Neural cell (in vitro differentiated cells): ENCODE results near the gene HSBP1L1. TPM values are rescaled to one million over a fixed set of nuclear protein-coding genes. Genes with fewer than 3 reads are reported as not detected.

Source experiments
- H2AFZ ChIP-seq: fragments of 200-600, 300-800 bp; sonication (generic), shearing (Covaris generic); 2 replicates; pipeline ENCODE4 v1.6.0; 2014; ENCODE audit warnings: low read depth, mild to moderate bottlenecking, antibody characterized with exemption, low read length, moderate library complexity
- H3F3A ChIP-seq: fragments of 200-600 bp; shearing (Covaris generic); 2 replicates; pipeline ENCODE4 v1.6.1; 2016; ENCODE audit warnings: mild to moderate bottlenecking, moderate library complexity, mixed read lengths, antibody characterized with exemption, low read length; ENCODE audit not compliant: insufficient read depth, poor library complexity, severe bottlenecking
- H3K27ac ChIP-seq: fragments of 200-600, 300-800 bp; sonication (generic), shearing (Covaris generic); 2 replicates; pipeline ENCODE4 v1.5.1; 2014; ENCODE audit warnings: mild to moderate bottlenecking, low read length, moderate library complexity
- H3K27me3 ChIP-seq: fragments of 300-800, 200-600 bp; sonication (generic), shearing (Covaris generic); 2 replicates; pipeline ENCODE4 v1.6.0; 2014; ENCODE audit warnings: mild to moderate bottlenecking, low read depth, low read length, moderate library complexity; ENCODE audit not compliant: insufficient read depth
- H3K36me3 ChIP-seq: fragments of 300-800, 200-600 bp; sonication (generic), shearing (Covaris generic); 2 replicates; pipeline ENCODE4 v1.5.1; 2014; ENCODE audit warnings: mild to moderate bottlenecking, antibody characterized with exemption, low read length, moderate library complexity; ENCODE audit not compliant: insufficient read depth
- H3K4me2 ChIP-seq: fragments of 300-800, 200-600 bp; sonication (generic), shearing (Covaris generic); 2 replicates; pipeline ENCODE4 v1.6.0; 2014; ENCODE audit warnings: mild to moderate bottlenecking, low read length
- H3K4me3 ChIP-seq: fragments of 300-800, 200-600 bp; sonication (generic), shearing (Covaris generic); 2 replicates; pipeline ENCODE4 v1.5.1; 2014; ENCODE audit warnings: mild to moderate bottlenecking, low read length, moderate library complexity
- H3K79me2 ChIP-seq: fragments of 200-600 bp; shearing (Covaris generic); replicated peaks from 2 replicates; pipeline ENCODE4 v1.6.0; 2014; ENCODE audit warnings: mild to moderate bottlenecking, low read length, moderate library complexity; ENCODE audit not compliant: insufficient read depth
- H3K9ac ChIP-seq: fragments of 300-800, 200-600 bp; sonication (generic), shearing (Covaris generic); 2 replicates; pipeline ENCODE4 v1.6.1; 2016; ENCODE audit warnings: mild to moderate bottlenecking, low read length, mixed read lengths
- H3K9me2 ChIP-seq: fragments of 200-600 bp; shearing (Covaris generic); 2 replicates; pipeline ENCODE4 v1.6.1; 2016; ENCODE audit warnings: mild to moderate bottlenecking, low read length, mixed read lengths; ENCODE audit not compliant: insufficient read depth
- H3K9me3 ChIP-seq: fragments of 200-600, 300-800 bp; sonication (generic), shearing (Covaris generic); 2 replicates; pipeline ENCODE4 v1.6.1; 2016; ENCODE audit warnings: mild to moderate bottlenecking, mixed run types, low read length, moderate library complexity, mixed read lengths
- H4K20me1 ChIP-seq: fragments of 200-600 bp; shearing (Covaris generic); 2 replicates; pipeline ENCODE4 v1.6.1; 2016; ENCODE audit warnings: mild to moderate bottlenecking, mixed run types; ENCODE audit not compliant: insufficient read depth
- EP300 ChIP-seq: fragments of 450-650 bp; conservative IDR thresholded peaks from 2 replicates; pipeline ENCODE4 v1.6.1; 2014; ENCODE audit warnings: antibody characterized with exemption, mild to moderate bottlenecking, moderate library complexity; ENCODE audit not compliant: poor library complexity, severe bottlenecking
- EZH2 ChIP-seq: fragments of 200-600, 300-800 bp; shearing (Covaris generic), sonication (generic); IDR thresholded peaks from 2 replicates; pipeline ENCODE4 v1.6.1; 2014; ENCODE audit warnings: antibody characterized with exemption, low read length, borderline replicate concordance, mild to moderate bottlenecking; ENCODE audit not compliant: insufficient read depth, poor library complexity, severe bottlenecking
- MXI1 ChIP-seq: fragments of 450-650 bp; conservative IDR thresholded peaks from 2 replicates; pipeline ENCODE4 v1.6.1; 2014; ENCODE audit warnings: antibody characterized with exemption, mild to moderate bottlenecking; ENCODE audit not compliant: poor library complexity, severe bottlenecking
- POLR2AphosphoS5 ChIP-seq: IDR thresholded peaks from 2 replicates; pipeline ENCODE4 v1.6.1; 2012
- RAD21 ChIP-seq: fragments of 450-650 bp; conservative IDR thresholded peaks from 2 replicates; pipeline ENCODE4 v1.6.1; 2014; ENCODE audit warnings: antibody characterized with exemption, mild to moderate bottlenecking, moderate library complexity
- SMC3 ChIP-seq: fragments of 450-650 bp; conservative IDR thresholded peaks from 2 replicates; pipeline ENCODE4 v1.6.1; 2014; ENCODE audit warnings: antibody characterized with exemption, mild to moderate bottlenecking, moderate library complexity; ENCODE audit not compliant: poor library complexity
- TAF1 ChIP-seq: IDR thresholded peaks from 2 replicates; pipeline ENCODE4 v1.6.1; 2012; ENCODE audit warnings: low read depth
- polyA plus RNA-seq: library from polyadenylated mRNA; depleted of rRNA; stranded (reverse); fragments of >200 nt; gene quantifications from 2 replicates; pipeline ENCODE4 v1.2.3, GENCODE V29; 2014
- TF ChIP-seq, protein P1 (sequence below): IDR thresholded peaks from 2 replicates; pipeline ENCODE4 v1.6.1; 2012; ENCODE audit warnings: borderline replicate concordance

The HSBP1L1 gene
- polyA plus RNA-seq, 1 donor from 2014 or later, result 0.84 TPM

DNA sequence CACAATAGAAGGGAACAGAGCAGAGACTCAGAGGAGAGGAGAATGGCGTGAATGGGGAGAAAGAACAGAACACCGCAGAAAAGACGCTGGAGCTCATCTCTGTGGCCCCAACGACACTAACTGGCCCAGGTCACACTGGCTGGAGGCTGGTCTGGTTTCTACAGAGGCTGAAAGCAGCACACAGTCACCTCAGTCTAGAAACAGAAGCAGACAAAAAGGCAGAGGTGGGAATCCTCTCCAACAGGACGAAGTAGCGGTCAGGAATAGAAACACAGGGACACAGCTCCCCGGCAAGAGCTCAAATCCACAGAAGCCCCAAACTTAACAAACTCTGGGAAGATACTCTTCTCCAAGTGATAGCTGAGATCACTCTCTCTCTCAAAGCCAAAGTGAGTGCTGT, 22.2 kb upstream of the HSBP1L1 start:
- no peaks in the 10 kb centered on the region for H3K9me2 ChIP-seq
- TF ChIP-seq MXI1 (no peak), EZH2 (no peak), SMC3 (no peak), TAF1 (no peak), RAD21 (no peak), EP300 (no peak)
- TF ChIP-seq, protein P1, sequence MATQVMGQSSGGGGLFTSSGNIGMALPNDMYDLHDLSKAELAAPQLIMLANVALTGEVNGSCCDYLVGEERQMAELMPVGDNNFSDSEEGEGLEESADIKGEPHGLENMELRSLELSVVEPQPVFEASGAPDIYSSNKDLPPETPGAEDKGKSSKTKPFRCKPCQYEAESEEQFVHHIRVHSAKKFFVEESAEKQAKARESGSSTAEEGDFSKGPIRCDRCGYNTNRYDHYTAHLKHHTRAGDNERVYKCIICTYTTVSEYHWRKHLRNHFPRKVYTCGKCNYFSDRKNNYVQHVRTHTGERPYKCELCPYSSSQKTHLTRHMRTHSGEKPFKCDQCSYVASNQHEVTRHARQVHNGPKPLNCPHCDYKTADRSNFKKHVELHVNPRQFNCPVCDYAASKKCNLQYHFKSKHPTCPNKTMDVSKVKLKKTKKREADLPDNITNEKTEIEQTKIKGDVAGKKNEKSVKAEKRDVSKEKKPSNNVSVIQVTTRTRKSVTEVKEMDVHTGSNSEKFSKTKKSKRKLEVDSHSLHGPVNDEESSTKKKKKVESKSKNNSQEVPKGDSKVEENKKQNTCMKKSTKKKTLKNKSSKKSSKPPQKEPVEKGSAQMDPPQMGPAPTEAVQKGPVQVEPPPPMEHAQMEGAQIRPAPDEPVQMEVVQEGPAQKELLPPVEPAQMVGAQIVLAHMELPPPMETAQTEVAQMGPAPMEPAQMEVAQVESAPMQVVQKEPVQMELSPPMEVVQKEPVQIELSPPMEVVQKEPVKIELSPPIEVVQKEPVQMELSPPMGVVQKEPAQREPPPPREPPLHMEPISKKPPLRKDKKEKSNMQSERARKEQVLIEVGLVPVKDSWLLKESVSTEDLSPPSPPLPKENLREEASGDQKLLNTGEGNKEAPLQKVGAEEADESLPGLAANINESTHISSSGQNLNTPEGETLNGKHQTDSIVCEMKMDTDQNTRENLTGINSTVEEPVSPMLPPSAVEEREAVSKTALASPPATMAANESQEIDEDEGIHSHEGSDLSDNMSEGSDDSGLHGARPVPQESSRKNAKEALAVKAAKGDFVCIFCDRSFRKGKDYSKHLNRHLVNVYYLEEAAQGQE, result no peak
- peaks cover 25% of the 10 kb centered on the region for H3K79me2 ChIP-seq
- H3K4me3 ChIP-seq, result no peak overlapping the region
- H3K27me3 ChIP-seq, result no peaks in the 10 kb centered on the region
- H3K36me3 ChIP-seq, result peaks cover 6% of the 10 kb centered on the region
- no peak overlapping the region for H3K27ac ChIP-seq
- no peak overlapping the region for H3K4me2 ChIP-seq
- peaks cover 10% of the 10 kb centered on the region for H3K9me3 ChIP-seq
- no peak overlapping the region for H2AFZ ChIP-seq
- no peaks in the 10 kb centered on the region for H4K20me1 ChIP-seq
- no peaks in the 10 kb centered on the region for H3F3A ChIP-seq
- H3K9ac ChIP-seq, result no peak overlapping the region

DNA sequence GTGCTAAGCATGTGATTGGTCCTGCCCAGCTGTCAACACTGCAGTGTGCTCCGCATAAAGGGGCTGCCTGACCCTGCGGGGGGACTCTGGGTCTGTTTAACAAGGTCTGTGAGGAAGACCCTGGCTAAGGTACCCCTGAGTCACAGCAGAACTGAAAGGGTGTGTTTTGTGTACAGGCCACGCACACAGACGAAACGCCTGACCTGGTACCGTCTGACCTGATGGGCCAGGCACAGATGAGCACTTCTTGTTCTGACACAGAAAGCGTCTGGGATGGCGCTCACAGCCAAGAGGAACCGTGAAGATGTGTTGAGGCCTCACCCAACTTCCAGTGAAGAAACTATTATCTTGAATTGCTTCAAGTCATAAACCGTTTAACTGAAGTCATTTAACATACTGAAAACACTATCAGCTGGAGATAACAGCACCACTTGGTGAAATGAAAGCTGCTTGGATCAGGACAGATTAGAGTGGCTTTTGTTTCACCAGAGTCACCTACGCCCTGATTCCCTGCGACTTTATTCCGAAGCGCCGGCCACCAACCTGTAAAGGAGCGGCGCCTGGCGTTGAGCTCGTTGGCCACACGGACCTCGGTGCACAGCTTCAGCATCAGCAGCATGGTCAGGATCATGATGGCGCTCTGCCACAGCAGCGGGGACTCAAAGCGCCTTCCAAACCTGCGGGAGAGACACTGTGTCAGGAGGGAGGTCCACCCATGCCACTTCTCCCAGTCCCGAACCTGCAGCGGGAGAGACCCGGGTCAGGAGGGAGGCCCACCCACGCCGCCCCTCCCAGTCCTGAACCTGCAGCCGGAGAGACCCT, 21.4 kb upstream of the HSBP1L1 start:
- Histone ChIP-seq H3K9me2 (no peaks in the 10 kb centered on the region), H3K27ac (no peak overlapping the region), H2AFZ (no peak overlapping the region), H3K4me2 (no peak overlapping the region), H3K27me3 (no peaks in the 10 kb centered on the region), H3K36me3 (peaks cover 6% of the 10 kb centered on the region), H4K20me1 (no peaks in the 10 kb centered on the region), H3K4me3 (no peak overlapping the region), H3K9me3 (peaks cover 3% of the 10 kb centered on the region), H3K9ac (no peak overlapping the region), H3K79me2 (peaks cover 21% of the 10 kb centered on the region), H3F3A (no peaks in the 10 kb centered on the region)
- no peak for TF ChIP-seq RAD21

DNA sequence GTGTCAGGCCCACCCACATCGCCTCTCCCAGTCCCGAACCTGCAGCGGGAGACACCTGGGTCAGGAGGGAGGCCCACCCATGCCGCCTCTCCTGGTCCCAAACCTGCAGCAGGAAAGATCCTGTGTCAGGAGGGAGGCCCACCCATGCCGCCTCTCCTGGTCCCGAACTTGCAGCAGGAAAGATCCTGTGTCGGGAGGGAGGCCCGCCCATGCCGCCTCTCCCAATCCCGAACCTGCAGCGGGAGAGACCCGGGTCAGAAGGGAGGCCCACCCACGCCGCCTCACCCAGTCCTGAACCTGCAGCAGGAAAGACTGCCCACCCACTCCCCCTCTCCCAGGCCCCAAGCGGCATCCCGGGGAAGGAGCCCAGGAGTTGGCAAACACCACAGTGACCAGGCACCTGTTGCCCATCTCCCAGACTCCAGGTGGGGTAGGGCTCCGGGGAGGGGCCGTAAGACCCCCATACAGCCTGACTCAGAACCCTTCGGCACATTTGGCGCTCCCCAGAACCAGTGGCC, 20.8 kb upstream of the HSBP1L1 start:
- Histone ChIP-seq H3F3A (no peaks in the 10 kb centered on the region), H2AFZ (no peak overlapping the region), H3K4me3 (no peak overlapping the region), H3K36me3 (peaks cover 6% of the 10 kb centered on the region), H3K27ac (no peak overlapping the region), H3K4me2 (no peak overlapping the region), H3K9me3 (no peaks in the 10 kb centered on the region), H3K27me3 (no peaks in the 10 kb centered on the region), H4K20me1 (no peaks in the 10 kb centered on the region), H3K9me2 (no peaks in the 10 kb centered on the region), H3K9ac (no peak overlapping the region), H3K79me2 (peaks cover 24% of the 10 kb centered on the region)
- TF ChIP-seq EP300 (no peak), SMC3 (no peak), RAD21 (no peak), POLR2AphosphoS5 (no peak)
- TF ChIP-seq, protein P1, result no peak
